Mesendoderm (in vitro differentiated cells): ENCODE data around the gene MAGEF1.

Source experiments
- DNase-seq: peaks from one replicate; pipeline ENCODE4 v3.0.0; 2013
- H2AK5ac ChIP-seq: 2 replicates; pipeline ENCODE4 v1.6.1; 2013; ENCODE audit warnings: low read length, inconsistent platforms
- H2BK120ac ChIP-seq: 2 replicates; pipeline ENCODE4 v1.6.1; 2013; ENCODE audit warnings: low read depth, mild to moderate bottlenecking, low read length, moderate library complexity, mixed read lengths
- H2BK15ac ChIP-seq: replicated peaks from 2 replicates; pipeline ENCODE4 v1.6.1; 2013; ENCODE audit warnings: low read depth, mild to moderate bottlenecking, moderate library complexity
- H2BK5ac ChIP-seq: 2 replicates; pipeline ENCODE4 v1.6.1; 2013; ENCODE audit warnings: low read length, inconsistent platforms
- H3K18ac ChIP-seq: 2 replicates; pipeline ENCODE4 v1.6.1; 2013; ENCODE audit warnings: mild to moderate bottlenecking, low read length, mixed read lengths
- H3K23ac ChIP-seq: one replicate; pipeline ENCODE4 v1.6.1; 2013; ENCODE audit warnings: low read length
- H3K27ac ChIP-seq: 2 replicates; pipeline ENCODE4 v1.5.1; 2013; ENCODE audit warnings: low read depth, mild to moderate bottlenecking, inconsistent platforms, low read length, moderate library complexity
- H3K27me3 ChIP-seq: 2 replicates; pipeline ENCODE4 v1.6.1; 2013; ENCODE audit warnings: low read length, control low read depth, mild to moderate bottlenecking, inconsistent platforms; ENCODE audit not compliant: insufficient read depth, poor library complexity
- H3K36me3 ChIP-seq: 2 replicates; pipeline ENCODE4 v1.6.1; 2013; ENCODE audit warnings: low read length, inconsistent platforms; ENCODE audit not compliant: control insufficient read depth, insufficient read depth
- H3K4ac ChIP-seq: one replicate; pipeline ENCODE4 v1.6.1; 2013; ENCODE audit warnings: low read depth, mild to moderate bottlenecking, low read length, moderate library complexity
- H3K4me1 ChIP-seq: 2 replicates; pipeline ENCODE4 v1.6.1; 2013; ENCODE audit warnings: low read depth, low read length, inconsistent platforms; ENCODE audit not compliant: control insufficient read depth
- H3K4me2 ChIP-seq: 2 replicates; pipeline ENCODE4 v1.6.1; 2013; ENCODE audit warnings: low read length
- H3K4me3 ChIP-seq: 2 replicates; pipeline ENCODE4 v1.5.1; 2013; ENCODE audit warnings: mild to moderate bottlenecking, low read length
- H3K56ac ChIP-seq: one replicate; pipeline ENCODE4 v1.6.1; 2013; ENCODE audit warnings: low read length
- H3K79me1 ChIP-seq: 2 replicates; pipeline ENCODE4 v1.6.1; 2013; ENCODE audit warnings: low read length, inconsistent platforms
- H3K79me2 ChIP-seq: 2 replicates; pipeline ENCODE4 v1.6.1; 2013; ENCODE audit warnings: mild to moderate bottlenecking, low read length; ENCODE audit not compliant: control insufficient read depth, insufficient read depth
- H3K9ac ChIP-seq: 2 replicates; pipeline ENCODE4 v1.6.1; 2013; ENCODE audit warnings: low read length, inconsistent platforms
- H4K5ac ChIP-seq: one replicate; pipeline ENCODE4 v1.6.1; 2013; ENCODE audit warnings: low read length
- H4K8ac ChIP-seq: one replicate; pipeline ENCODE4 v1.6.1; 2013; ENCODE audit warnings: low read depth, mild to moderate bottlenecking, control low read depth, low read length, moderate library complexity
- WGBS: extraction: QIAGEN DNeasy Blood & Tissue Kit; methylation state at CpG from one replicate; pipeline ENCODE4 v1.1.7; 2013; ENCODE audit warnings: low lambda C conversion rate, missing lambda C conversion rate; ENCODE audit not compliant: insufficient coverage; ENCODE audit errors: extremely low coverage; 5-methylcytosine and 5-hydroxymethylcytosine counted together

Gene MAGEF1

DNA sequence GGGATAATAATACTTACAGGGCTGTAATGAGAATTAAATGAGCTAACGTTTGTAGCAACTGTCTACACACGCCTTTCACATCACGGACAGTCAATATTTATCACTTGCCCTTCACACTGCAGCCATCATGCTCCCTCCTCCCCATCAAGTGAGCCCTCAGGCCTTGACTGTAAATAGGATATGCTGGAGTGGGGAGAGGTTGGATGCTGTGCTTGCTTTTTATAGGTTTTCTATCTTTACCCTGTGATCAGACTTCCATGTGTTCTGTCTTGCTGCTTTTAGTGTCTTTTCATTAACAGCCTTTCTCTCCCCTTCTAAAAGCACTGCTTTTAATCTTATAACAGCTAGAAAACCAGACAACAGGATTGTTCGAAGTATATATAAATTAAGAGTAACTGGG is 12.8 kb upstream of the MAGEF1 start:
- Histone ChIP-seq H3K27me3 (no peaks in the 10 kb centered on the region), H3K18ac (no peak overlapping the region), H3K4ac (no peak overlapping the region), H3K27ac (no peak overlapping the region), H3K79me1 (no peaks in the 10 kb centered on the region), H4K5ac (no peak overlapping the region), H3K4me3 (no peak overlapping the region), H3K36me3 (no peaks in the 10 kb centered on the region), H3K9ac (no peak overlapping the region), H2BK120ac (no peak overlapping the region), H3K4me2 (no peak overlapping the region), H3K4me1 (peaks cover 2% of the 10 kb centered on the region), H3K56ac (no peak overlapping the region), H3K79me2 (no peaks in the 10 kb centered on the region), H2BK5ac (no peak overlapping the region), H2BK15ac (no peak overlapping the region), H4K8ac (no peak overlapping the region), H2AK5ac (no peak overlapping the region), H3K23ac (no peak overlapping the region)
- DNase-seq: no peak
- WGBS: no CpG with 5 or more reads among the region's 4 CpGs

DNA sequence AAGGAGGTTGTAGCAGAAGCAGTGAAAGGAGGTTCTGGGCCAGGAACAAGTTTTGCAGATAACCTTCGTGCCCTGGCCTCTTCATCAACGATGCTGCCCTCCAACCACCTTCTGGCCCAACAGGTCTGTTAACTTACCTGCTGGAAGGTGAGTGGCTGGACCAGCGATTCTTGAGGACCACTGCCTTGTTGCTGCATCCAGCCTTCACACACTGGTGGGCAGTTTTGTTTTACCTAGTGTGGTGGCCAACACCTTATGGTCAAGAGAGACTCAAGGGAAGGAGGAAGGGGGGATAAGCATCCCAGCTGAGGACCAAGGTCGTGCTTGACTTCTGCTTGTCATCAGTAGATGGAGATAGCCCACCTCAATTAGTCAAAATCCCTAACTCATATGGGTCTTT is 7.8 kb upstream of the MAGEF1 start:
- Histone ChIP-seq H3K4me1 (peaks cover 9% of the 10 kb centered on the region), H3K56ac (no peak overlapping the region), H3K4me2 (no peak overlapping the region), H3K18ac (no peak overlapping the region), H3K27ac (no peak overlapping the region), H3K4ac (no peak overlapping the region), H3K36me3 (no peaks in the 10 kb centered on the region), H3K9ac (no peak overlapping the region), H3K79me2 (no peaks in the 10 kb centered on the region), H3K4me3 (no peak overlapping the region), H2BK120ac (no peak overlapping the region), H4K5ac (no peak overlapping the region), H3K27me3 (no peaks in the 10 kb centered on the region), H3K79me1 (no peaks in the 10 kb centered on the region), H2BK5ac (no peak overlapping the region), H3K23ac (no peak overlapping the region), H2BK15ac (no peak overlapping the region), H4K8ac (no peak overlapping the region), H2AK5ac (no peak overlapping the region)
- WGBS: no CpG with 5 or more reads among the region's 4 CpGs
- DNase-seq: no peak

DNA sequence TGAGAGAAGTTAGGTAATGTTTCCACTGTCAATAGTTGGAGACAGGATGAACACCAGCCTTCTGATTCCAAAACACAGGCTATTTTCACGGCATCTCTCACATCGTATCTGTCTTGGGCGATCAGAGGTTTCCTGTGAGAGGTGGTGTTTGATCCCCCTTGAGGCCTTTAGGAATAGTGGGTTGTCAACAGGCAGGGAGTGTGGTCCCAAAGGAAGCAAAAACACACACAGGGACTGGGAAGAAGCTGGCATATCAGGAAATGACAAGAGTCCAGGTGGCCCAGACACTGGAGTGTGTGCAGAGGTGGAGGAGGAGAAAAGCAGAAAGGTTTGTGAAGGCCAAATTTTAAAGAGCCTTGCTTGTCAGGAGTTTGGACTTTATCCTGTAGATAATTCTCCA is 6.6 kb upstream of the MAGEF1 start:
- Histone ChIP-seq H3K79me1 (no peaks in the 10 kb centered on the region), H4K8ac (no peak overlapping the region), H3K9ac (no peak overlapping the region), H3K56ac (peak overlapping the region; percentile 30), H3K23ac (no peak overlapping the region), H3K36me3 (no peaks in the 10 kb centered on the region), H2BK5ac (no peak overlapping the region), H3K27ac (no peak overlapping the region), H3K18ac (no peak overlapping the region), H2BK120ac (no peak overlapping the region), H3K27me3 (no peaks in the 10 kb centered on the region), H3K79me2 (no peaks in the 10 kb centered on the region), H4K5ac (no peak overlapping the region), H3K4me1 (peaks cover 9% of the 10 kb centered on the region), H3K4me3 (no peak overlapping the region), H2AK5ac (no peak overlapping the region), H3K4me2 (no peak overlapping the region), H2BK15ac (no peak overlapping the region), H3K4ac (no peak overlapping the region)
- WGBS: no CpG with 5 or more reads among the region's 3 CpGs
- peak; percentile 43 for DNase-seq

DNA sequence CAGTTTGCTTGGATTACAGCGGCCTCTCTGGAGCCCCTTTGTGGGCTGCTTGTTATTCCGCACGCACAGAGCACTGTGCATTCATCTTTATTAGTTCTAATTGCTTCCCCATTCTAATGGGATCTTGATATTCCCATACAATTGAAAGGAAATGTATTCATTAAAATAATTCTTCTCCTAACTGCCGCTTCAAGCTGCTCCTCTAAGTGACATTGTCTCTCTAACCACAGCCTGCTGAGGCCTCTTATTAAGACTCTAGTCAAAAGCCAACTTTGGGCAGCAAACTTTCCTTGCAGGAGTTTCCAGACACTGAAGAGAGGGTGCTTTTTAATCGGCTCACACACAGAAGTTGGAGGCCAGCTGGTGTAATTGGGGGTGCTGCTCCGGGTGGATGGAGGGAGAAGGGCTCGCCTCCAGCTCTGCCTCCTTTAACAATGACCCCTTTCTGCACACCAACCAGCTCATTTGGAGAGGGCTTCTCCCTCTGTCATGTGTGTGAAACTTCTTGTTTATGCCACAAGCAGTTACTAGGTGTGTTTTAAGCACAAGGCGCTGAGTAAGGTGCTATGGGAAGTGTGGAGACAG is 5.6 kb upstream of the MAGEF1 start:
- H3K9ac ChIP-seq: peak overlapping the region; percentile 35
- peaks cover 9% of the 10 kb centered on the region for H3K4me1 ChIP-seq
- DNase-seq: no peak
- no peak overlapping the region for H4K5ac ChIP-seq
- no peak overlapping the region for H3K4me3 ChIP-seq
- no peak overlapping the region for H3K4ac ChIP-seq
- no peaks in the 10 kb centered on the region for H3K79me1 ChIP-seq
- peak overlapping the region; percentile 60 for H3K27ac ChIP-seq
- H2BK15ac ChIP-seq: no peak overlapping the region
- H3K27me3 ChIP-seq: no peaks in the 10 kb centered on the region
- peak overlapping the region; percentile 71 for H3K56ac ChIP-seq
- H2BK120ac ChIP-seq: peak overlapping the region; percentile 63
- H3K36me3 ChIP-seq: no peaks in the 10 kb centered on the region
- no CpG with 5 or more reads among the region's 8 CpGs for WGBS
- no peaks in the 10 kb centered on the region for H3K79me2 ChIP-seq
- H4K8ac ChIP-seq: no peak overlapping the region
- no peak overlapping the region for H3K4me2 ChIP-seq
- peak overlapping the region; percentile 74 for H2AK5ac ChIP-seq
- no peak overlapping the region for H2BK5ac ChIP-seq
- peak overlapping the region; percentile 51 for H3K18ac ChIP-seq
- H3K23ac ChIP-seq: no peak overlapping the region

DNA sequence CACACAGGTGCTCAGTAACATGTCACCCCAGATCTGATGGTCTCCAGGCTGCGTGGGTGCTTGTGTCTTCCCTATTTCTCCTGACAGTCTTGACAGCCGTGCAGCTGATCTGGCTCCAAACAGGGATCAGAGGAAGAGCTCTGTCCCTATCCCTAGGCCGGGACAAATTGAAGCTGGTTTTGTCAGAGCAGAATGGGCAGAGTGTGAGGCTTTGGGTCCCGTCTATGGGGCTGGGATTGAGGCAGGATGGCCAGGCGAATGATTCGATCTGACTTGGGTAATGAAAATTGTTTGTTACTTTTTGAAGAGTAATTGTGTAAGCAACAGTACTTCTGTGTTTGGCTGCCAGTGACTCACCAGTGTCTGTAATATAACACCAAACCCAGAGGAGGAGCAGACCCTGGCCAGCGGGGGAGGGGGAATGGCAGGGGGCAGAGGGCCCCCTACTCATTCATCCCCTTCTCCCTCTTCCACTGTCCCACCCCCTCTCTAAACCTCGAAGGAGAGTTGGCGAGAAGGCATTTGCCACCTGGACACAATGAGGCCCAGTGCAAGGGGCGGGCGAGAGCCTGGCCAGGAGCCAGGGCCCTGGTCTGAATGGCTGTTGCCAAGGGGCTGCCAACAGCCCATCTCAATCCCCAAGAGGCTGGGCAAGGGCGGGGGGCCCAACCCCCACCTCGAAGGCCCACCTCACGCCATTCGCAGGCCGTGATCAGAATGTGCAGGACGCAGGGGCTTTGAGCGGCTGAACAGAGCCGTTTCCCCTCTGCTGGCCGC is 4.9 kb upstream of the MAGEF1 start:
- Histone ChIP-seq H3K4ac (no peak overlapping the region), H3K9ac (peak overlapping the region; percentile 41), H4K8ac (no peak overlapping the region), H3K4me3 (no peak overlapping the region), H3K36me3 (no peaks in the 10 kb centered on the region), H4K5ac (peak overlapping the region; percentile 65), H3K79me2 (no peaks in the 10 kb centered on the region), H3K23ac (no peak overlapping the region), H2BK5ac (peak overlapping the region; percentile 42), H2BK15ac (no peak overlapping the region), H3K18ac (peak overlapping the region; percentile 51), H3K4me2 (no peak overlapping the region), H2BK120ac (peak overlapping the region; percentile 63), H3K27ac (peak overlapping the region; percentile 60), H3K56ac (peak overlapping the region; percentile 71), H3K4me1 (peaks cover 9% of the 10 kb centered on the region), H3K27me3 (no peaks in the 10 kb centered on the region), H2AK5ac (no peak overlapping the region), H3K79me1 (no peaks in the 10 kb centered on the region)
- DNase-seq: peak; percentile 70
- no CpG with 5 or more reads among the region's 20 CpGs for WGBS
